HG03095 (cell line): ENCODE data around the gene LMNTD2.

Experiments
- ATAC-seq: cut with Tn5 transposase; IDR thresholded peaks from one replicate; pipeline ENCODE4 v1.9.1; 2021; ENCODE audit warnings: moderate library complexity; ENCODE audit not compliant: unreplicated experiment

The LMNTD2 gene

GRCh38 chr11:554428-555226 lies 5.9 kb downstream of the LMNTD2 start:
- ATAC-seq: no peak

- no peak for ATAC-seq
Observed at GRCh38 chr11:553988-554340, 6.6 kb downstream of the LMNTD2 start.

DNA sequence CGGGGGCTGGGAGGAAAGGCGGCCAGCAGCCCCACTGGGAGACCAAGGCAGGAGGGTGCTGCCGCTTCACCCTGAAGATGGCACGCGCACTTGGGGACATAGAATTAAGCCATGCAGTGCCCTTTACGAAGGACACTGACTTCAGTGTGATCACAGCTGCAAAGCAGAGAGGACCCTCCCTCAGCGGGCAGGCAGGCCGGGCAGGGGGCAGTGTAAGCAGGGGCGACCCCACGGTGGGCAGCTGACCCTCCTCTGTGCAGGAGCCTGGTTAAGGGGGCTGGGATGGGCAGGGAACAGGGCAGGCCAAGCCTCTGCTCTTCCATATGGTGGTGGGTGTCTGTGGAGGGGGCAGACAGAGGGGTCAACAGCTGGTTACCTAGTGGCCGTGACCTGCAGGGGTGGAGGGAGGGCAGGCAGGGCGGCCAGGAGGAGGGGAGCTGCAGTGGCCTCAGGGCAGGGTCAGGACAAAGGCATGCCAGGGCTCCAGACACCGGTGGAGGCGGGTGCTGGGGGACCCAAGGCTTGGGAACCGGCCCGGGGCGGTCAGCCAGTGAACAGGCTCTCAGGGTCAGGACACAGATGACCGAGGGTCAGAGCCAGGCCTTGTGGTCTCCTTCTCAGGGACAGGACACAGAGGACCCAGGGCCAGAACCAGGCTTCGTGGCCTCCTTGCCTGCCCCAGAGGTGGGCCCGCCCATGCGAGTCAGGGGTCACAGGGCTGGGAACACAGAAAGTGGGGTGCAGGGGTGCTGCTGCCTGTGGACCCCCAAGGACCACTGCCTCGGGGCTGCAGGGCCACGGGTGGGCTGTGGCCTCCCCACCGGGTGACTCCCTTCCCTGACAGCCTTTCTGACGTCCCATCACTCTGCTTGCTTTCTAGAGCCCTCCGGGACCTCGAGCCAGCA lies 7.2 kb downstream of the LMNTD2 start:
- no peak for ATAC-seq

DNA sequence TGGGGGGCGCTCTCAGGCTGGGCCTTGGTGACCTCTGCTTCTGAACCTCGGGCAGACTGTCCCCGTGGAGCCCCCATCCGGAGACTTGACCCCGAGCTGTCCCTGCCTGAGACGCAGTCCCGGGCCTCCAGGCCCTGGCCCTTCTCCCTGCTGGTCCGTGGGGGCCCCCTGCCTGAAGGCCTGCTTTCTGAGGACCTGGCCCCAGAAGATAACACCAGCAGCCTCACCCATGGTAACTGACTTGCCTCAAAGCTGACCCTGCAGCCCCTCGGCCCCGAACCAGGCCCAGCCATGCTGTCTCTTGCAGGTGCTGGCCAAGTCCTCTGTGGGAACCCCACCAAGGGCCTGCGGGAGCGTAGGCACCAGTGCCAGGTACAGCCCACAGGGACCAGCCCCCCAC lies 8.9 kb downstream of the LMNTD2 start:
- ATAC-seq: no peak

- no peak for ATAC-seq
Observed at GRCh38 chr11:551131-551530, 9.4 kb downstream of the LMNTD2 start.

GRCh38 chr11:550746-551085 lies 9.8 kb downstream of the LMNTD2 start:
- ATAC-seq: no peak

- ATAC-seq: no peak
Observed at GRCh38 chr11:550021-550745, 10.4 kb downstream of the LMNTD2 start.

DNA sequence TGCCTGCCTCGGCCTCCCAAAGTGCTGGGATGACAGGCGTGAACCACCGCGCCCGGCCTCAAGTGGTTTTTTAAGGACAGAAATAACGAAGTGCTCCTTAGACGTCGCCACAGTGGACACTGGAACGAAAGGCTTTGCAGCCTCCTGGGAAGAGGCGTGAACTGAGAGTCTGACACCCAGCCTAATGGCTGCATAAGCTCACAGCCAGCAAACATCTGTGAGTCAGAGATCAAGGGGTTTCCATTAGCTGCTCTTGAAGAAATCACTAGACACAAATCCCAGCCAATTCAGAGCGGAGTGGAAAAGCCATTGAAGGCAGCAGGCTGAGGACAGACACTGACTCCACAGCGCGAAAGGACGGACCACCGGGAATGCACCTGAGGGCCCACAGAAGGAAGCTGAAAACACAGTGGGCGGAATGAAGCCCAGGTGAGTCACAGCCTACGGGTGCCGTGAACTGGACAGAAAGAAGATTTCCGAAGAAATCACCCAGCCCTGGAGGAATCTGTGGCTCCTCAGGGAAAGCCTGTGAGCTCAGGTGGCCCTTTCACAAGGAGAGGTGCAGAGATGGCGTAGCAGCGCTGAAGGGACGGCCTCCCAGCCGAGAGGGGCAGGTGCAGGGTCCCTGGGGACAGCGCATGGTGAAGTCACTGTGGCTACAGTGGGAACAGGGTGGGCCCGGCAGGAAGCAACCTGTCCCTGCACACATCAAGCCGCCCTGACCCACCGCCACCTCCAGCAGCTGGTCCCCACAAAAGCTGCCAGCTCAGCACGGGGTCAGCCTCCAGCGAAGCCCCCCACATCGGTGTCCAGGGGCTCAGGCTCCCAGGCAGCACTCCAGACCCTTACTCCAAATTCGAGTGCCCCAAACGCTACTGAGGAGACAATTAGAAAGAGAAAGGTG lies 11.6 kb downstream of the LMNTD2 start:
- ATAC-seq: no peak

DNA sequence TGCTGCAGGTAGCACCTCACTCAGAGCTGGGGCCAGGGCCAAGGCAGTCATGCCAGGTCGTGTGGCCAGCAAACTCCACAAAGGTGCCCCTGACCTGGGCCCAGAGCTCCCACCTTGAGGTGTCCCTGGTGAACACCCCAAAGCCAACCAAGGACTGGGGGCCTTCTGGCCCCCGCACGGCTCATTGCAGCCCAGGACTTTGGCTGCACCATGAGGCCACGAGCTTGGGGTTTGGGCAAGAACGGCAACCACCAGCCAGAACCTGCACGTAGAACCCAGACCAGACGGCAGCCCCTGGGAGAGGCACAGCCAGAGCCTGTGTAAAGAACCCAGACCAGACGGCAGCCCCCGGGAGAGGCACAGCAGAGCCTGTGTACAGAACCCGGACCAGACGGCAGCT lies 15.4 kb downstream of the LMNTD2 start:
- no peak for ATAC-seq

DNA sequence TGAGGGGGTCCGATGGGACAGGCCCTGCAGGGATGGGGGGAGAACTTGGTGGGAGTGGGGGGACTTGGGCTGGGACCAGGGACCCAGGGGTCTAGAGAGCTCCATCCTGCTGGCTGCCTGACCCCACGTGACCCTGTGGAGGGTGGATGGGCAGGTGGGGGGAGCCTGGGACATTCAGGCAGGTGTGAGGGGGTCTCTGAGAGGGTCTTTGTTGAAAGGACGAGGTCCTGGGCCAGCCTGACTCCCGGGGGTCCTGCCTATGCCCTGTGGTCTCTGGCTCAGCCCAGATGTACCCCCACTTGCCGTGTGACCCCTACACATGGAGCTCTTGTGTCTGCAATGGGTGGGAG lies 15.7 kb downstream of the LMNTD2 start:
- no peak for ATAC-seq

DNA sequence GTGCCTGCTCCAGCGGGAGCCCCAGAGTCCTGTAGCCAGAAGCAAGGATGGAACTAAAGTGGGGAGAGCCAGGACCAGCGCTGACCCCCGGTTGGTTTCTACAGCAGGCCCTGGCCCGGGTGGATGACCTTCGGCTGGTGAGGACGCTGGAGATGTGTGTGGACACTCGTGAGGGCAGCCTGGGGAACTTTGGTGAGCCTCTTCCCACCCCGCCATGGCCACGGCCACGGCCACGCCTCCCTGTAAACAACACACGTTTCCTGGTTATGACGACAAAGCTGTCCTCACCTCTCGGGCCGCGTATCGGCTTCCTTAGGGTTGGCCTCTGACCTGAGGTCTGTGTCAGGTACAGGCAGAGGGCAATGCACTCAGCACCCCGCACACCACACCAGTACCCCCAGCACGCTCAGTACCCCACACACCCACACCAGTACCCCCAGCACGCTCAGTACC lies 19.1 kb downstream of the LMNTD2 start:
- ATAC-seq: no peak

DNA sequence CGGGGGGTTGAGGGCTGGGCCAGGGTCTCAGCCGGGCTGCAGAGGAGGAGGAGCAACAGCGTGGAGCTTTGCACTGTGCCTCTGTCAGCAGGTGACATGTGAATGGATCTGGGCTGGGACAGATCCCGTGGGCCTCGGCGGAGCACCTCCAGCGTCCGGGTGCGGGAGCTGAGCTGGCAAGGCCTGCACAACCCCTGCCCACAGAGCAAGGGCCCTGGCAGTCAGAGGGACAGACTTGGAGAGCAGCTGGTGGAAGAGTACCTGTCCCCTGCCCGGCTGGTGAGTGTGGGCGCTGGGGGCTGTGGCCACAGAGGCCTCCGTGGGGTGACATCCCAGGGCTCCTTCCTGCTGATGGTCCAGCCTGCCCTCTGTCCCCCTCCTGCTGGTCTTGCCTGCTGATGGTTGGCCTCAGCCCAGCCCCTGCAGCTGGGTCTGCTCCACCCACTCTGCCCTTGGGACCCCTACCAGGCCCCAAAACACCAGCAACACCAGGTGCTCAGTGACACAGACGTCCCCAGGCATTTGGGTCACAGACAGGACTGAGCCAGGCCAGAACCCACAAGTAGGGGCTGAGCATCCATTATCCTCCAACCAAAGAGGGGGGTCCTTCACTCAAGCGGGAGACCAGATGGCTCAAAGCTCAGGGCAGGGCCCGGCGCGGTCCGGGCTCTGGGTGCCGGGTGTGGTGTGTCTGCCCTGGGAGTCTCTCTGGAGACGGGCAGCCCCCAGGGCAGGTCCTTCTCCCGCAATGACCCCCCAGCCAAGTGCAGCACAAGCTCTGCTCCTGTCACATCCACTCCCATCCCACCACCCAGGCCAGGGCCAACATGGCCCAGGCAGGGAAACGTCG lies 19.7 kb downstream of the LMNTD2 start:
- ATAC-seq: no peak

- no peak for ATAC-seq
Observed at GRCh38 chr11:539971-540481, 20.5 kb downstream of the LMNTD2 start.

GRCh38 chr11:538431-539051 lies 22.0 kb downstream of the LMNTD2 start:
- no peak for ATAC-seq

DNA sequence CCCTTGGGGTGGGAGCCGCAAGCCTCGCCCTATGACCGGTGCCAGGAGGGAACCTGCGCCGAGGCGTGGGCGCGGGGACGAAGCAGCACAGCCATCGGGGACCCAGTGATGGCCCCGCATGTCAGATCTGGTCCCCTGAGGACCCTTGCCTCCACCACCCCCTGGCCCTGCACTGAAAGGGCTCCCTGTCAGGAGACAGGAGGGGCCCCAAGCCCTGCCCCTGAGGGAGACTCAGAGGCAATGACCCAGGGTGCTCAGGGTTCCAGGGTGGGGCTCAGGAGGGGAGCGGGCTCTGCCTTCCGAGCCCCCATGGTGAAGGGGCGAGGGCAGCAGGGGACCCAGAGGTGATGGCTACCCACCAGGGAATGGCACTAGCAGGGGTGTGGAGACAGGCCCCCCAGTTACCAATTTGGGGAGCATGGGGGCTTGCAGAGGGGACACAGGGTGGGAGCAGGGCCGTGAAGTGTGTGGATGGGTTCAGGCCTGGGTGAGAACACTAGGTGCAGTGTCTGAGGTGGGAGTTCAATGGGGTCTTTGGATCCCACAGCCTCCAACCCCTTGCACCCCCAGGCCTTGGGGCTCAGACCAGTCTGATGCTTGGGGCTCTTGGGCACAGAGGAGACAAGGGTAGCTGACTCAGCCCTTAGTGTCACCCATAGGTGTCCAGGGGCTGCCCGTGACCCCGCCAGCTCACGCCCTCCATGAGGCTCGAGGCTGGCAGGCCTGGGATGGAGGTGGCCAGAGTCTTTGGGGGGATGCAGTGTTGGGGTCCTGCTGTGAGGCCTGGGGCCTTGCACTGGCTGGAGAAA lies 22.7 kb downstream of the LMNTD2 start:
- no peak for ATAC-seq

- peak; percentile 44 for ATAC-seq
Observed at GRCh38 chr11:536841-537621, 23.5 kb downstream of the LMNTD2 start, which contains the start of gene LRRC56. Gene LRRC56 (plus strand): TSS chr11:537527. CDS start chr11:540685, 3,158 bp downstream.
